Activated CD4-positive, alpha-beta T cell treated with anti-CD3 and anti-CD28 coated beads, Interleukin-2, amount 50 U/mL, for 24 hours (primary cell): ENCODE data around the gene WIZ.

Experiments
- DNase-seq, 2 donors: peaks; one replicate each; pipeline ENCODE4 v3.0.0-alpha.2; 2020; ENCODE audit warnings: low read depth in 1 of 2, low spot score in 1 of 2

Gene WIZ

GRCh38 chr19:15445227-15445605 is 4.5 kb downstream of the WIZ start:
- DNase-seq = no peak

GRCh38 chr19:15444505-15445226 is 5.1 kb downstream of the WIZ start:
- DNase-seq = no peak

GRCh38 chr19:15443838-15444237 is 5.9 kb downstream of the WIZ start:
- DNase-seq = no peak

- DNase-seq = no peak
Measured at GRCh38 chr19:15443325-15443724, 6.4 kb downstream of the WIZ start.

GRCh38 chr19:15442142-15442920 is 7.4 kb downstream of the WIZ start:
- no peak for DNase-seq

GRCh38 chr19:15441317-15441716 is 8.4 kb downstream of the WIZ start:
- no peak for DNase-seq

GRCh38 chr19:15439821-15440641 is 9.7 kb downstream of the WIZ start:
- no peak for DNase-seq

- no peak for DNase-seq
Measured at GRCh38 chr19:15439078-15439799, 10.5 kb downstream of the WIZ start.

- no peak for DNase-seq
Measured at GRCh38 chr19:15438577-15438976, 11.2 kb downstream of the WIZ start.

GRCh38 chr19:15438124-15438496 is 11.6 kb downstream of the WIZ start:
- no peak for DNase-seq

- no peak for DNase-seq
Measured at GRCh38 chr19:15437355-15438123, 12.2 kb downstream of the WIZ start.

- no peak for DNase-seq
Measured at GRCh38 chr19:15436826-15437110, 13.0 kb downstream of the WIZ start.

GRCh38 chr19:15436012-15436825 is 13.5 kb downstream of the WIZ start:
- DNase-seq = no peak

GRCh38 chr19:15433519-15434069 is 16.2 kb downstream of the WIZ start:
- DNase-seq = no peak

- DNase-seq = peak; percentile 80 to 84
Measured at GRCh38 chr19:15432629-15433518, 16.9 kb downstream of the WIZ start.

GRCh38 chr19:15432018-15432494 is 17.7 kb downstream of the WIZ start:
- no peak for DNase-seq

GRCh38 chr19:15431396-15432017 is 18.2 kb downstream of the WIZ start:
- no peak for DNase-seq
